ENCODE data around the gene SNRNP70. TPM values are rescaled to one million over a fixed set of nuclear protein-coding genes. Genes with fewer than 3 reads are reported as not detected.
"Not testable (repeated sequence)": the region's sequence is repeated elsewhere in the genome, so short reads cannot be mapped to it uniquely, and the experiment has no call there.

SNRNP70 gene
- total RNA-seq, 2 donors from 2014 or later: 114 to 204 TPM

- peaks cover 23% of the 10 kb centered on the region for H3K4me1 Mint-ChIP-seq
- peak overlapping the region; percentile 87 for H3K4me3 Mint-ChIP-seq
- ATAC-seq (replicated peaks): no peak
- H3K27me3 Mint-ChIP-seq: peaks cover 5% of the 10 kb centered on the region
- peak overlapping the region; percentile 89 for H3K27ac Mint-ChIP-seq
- no peaks in the 10 kb centered on the region for H3K9me3 Mint-ChIP-seq
- no peaks in the 10 kb centered on the region for H3K36me3 Mint-ChIP-seq (ENCODE audit: low read depth)
Measured at GRCh38 chr19:49117677-49118564, 32.7 kb downstream of the SNRNP70 start.

GRCh38 chr19:49118565-49119410, 33.5 kb downstream of the SNRNP70 start, which contains the start of gene C19orf73:
Gene C19orf73 (minus strand): TSS chr19:49119143. CDS start chr19:49119022, 121 bp downstream.
- no peaks in the 10 kb centered on the region for H3K36me3 Mint-ChIP-seq (ENCODE audit: low read depth)
- H3K9me3 Mint-ChIP-seq: no peaks in the 10 kb centered on the region
- peak within 1 kb of the TSS; percentile 89 for H3K27ac Mint-ChIP-seq
- ATAC-seq (replicated peaks): peak; percentile 85
- H3K4me1 Mint-ChIP-seq: peaks cover 19% of the 10 kb centered on the region
- peak within 1 kb of the TSS; percentile 87 for H3K4me3 Mint-ChIP-seq
- H3K27me3 Mint-ChIP-seq: peaks cover 5% of the 10 kb centered on the region

GRCh38 chr19:49119411-49120324, 34.4 kb downstream of the SNRNP70 start, which contains the start of gene PPFIA3:
Gene PPFIA3 (plus strand): TSS chr19:49119544. CDS start chr19:49127874, 8,330 bp downstream.
- Mint-ChIP-seq H3K27me3 (peaks cover 5% of the 10 kb centered on the region), H3K4me3 (peak within 1 kb of the TSS; percentile 87), H3K36me3 (ENCODE audit: low read depth) (no peaks in the 10 kb centered on the region), H3K4me1 (peaks cover 16% of the 10 kb centered on the region), H3K9me3 (no peaks in the 10 kb centered on the region), H3K27ac (peak within 1 kb of the TSS; percentile 89)
- no peak for ATAC-seq (replicated peaks)

- Mint-ChIP-seq H3K27me3 (peaks cover 5% of the 10 kb centered on the region), H3K27ac (no peak overlapping the region), H3K9me3 (no peaks in the 10 kb centered on the region), H3K4me1 (peaks cover 16% of the 10 kb centered on the region), H3K4me3 (peak overlapping the region; percentile 87), H3K36me3 (ENCODE audit: low read depth) (no peaks in the 10 kb centered on the region)
- no peak for ATAC-seq (replicated peaks)
Measured at GRCh38 chr19:49120325-49120683, 35.1 kb downstream of the SNRNP70 start.

- ATAC-seq (replicated peaks): no peak
- H3K27me3 Mint-ChIP-seq: peaks cover 5% of the 10 kb centered on the region
- no peak overlapping the region for H3K27ac Mint-ChIP-seq
Measured at GRCh38 chr19:49120868-49121267, 35.6 kb downstream of the SNRNP70 start.

GRCh38 chr19:49121841-49122240, 36.6 kb downstream of the SNRNP70 start:
- not testable (repeated sequence) for H3K36me3 Mint-ChIP-seq (ENCODE audit: low read depth); H3K9me3 Mint-ChIP-seq; ATAC-seq (replicated peaks); H3K4me3 Mint-ChIP-seq; H3K27ac Mint-ChIP-seq; H3K27me3 Mint-ChIP-seq
- peaks cover 16% of the 10 kb centered on the region for H3K4me1 Mint-ChIP-seq

More at GRCh38 chr19:49120868-49121267, 35.6 kb downstream of the SNRNP70 start:
- Mint-ChIP-seq H3K36me3 (ENCODE audit: low read depth) (no peaks in the 10 kb centered on the region), H3K4me3 (peak overlapping the region; percentile 87), H3K4me1 (peaks cover 16% of the 10 kb centered on the region), H3K9me3 (no peaks in the 10 kb centered on the region)

- H3K4me1 Mint-ChIP-seq: peaks cover 10% of the 10 kb centered on the region
- not testable (repeated sequence) for H3K9me3 Mint-ChIP-seq, H3K27ac Mint-ChIP-seq
Measured at GRCh38 chr19:49123285-49123684, 38.0 kb downstream of the SNRNP70 start.

GRCh38 chr19:49125025-49125731, 39.9 kb downstream of the SNRNP70 start:
- H3K9me3 Mint-ChIP-seq: no peaks in the 10 kb centered on the region
- H3K27me3 Mint-ChIP-seq: peaks cover 5% of the 10 kb centered on the region
- H3K4me3 Mint-ChIP-seq: no peak overlapping the region
- peaks cover 15% of the 10 kb centered on the region for H3K4me1 Mint-ChIP-seq
- no peak for ATAC-seq (replicated peaks)
- no peak overlapping the region for H3K27ac Mint-ChIP-seq
- no peaks in the 10 kb centered on the region for H3K36me3 Mint-ChIP-seq (ENCODE audit: low read depth)

More at GRCh38 chr19:49123285-49123684, 38.0 kb downstream of the SNRNP70 start:
- H3K4me3 Mint-ChIP-seq; H3K36me3 Mint-ChIP-seq (ENCODE audit: low read depth); ATAC-seq (replicated peaks); H3K27me3 Mint-ChIP-seq: not testable (repeated sequence)

GRCh38 chr19:49126575-49126974, 41.3 kb downstream of the SNRNP70 start:
- Mint-ChIP-seq H3K4me3 (peak overlapping the region; percentile 25), H3K27me3 (no peaks in the 10 kb centered on the region), H3K9me3 (no peaks in the 10 kb centered on the region), H3K4me1 (peaks cover 7% of the 10 kb centered on the region), H3K36me3 (ENCODE audit: low read depth) (no peaks in the 10 kb centered on the region), H3K27ac (no peak overlapping the region)
- no peak for ATAC-seq (replicated peaks)

GRCh38 chr19:49127225-49127624, 42.0 kb downstream of the SNRNP70 start:
- H3K9me3 Mint-ChIP-seq; H3K4me1 Mint-ChIP-seq; H3K36me3 Mint-ChIP-seq (ENCODE audit: low read depth); ATAC-seq (replicated peaks); H3K27me3 Mint-ChIP-seq; H3K27ac Mint-ChIP-seq: not testable (repeated sequence)
- H3K4me3 Mint-ChIP-seq: peak overlapping the region; percentile 74

- peak; percentile 95 for ATAC-seq (replicated peaks)
- Mint-ChIP-seq H3K4me3 (peak overlapping the region; percentile 74), H3K27me3 (no peaks in the 10 kb centered on the region), H3K27ac (no peak overlapping the region), H3K4me1 (peaks cover 7% of the 10 kb centered on the region), H3K9me3 (no peaks in the 10 kb centered on the region), H3K36me3 (ENCODE audit: low read depth) (no peaks in the 10 kb centered on the region)
Measured at GRCh38 chr19:49127674-49128544, 42.7 kb downstream of the SNRNP70 start.

- Mint-ChIP-seq H3K27me3 (no peaks in the 10 kb centered on the region), H3K4me3 (peak overlapping the region; percentile 74), H3K9me3 (no peaks in the 10 kb centered on the region), H3K4me1 (peaks cover 7% of the 10 kb centered on the region), H3K27ac (no peak overlapping the region), H3K36me3 (ENCODE audit: low read depth) (no peaks in the 10 kb centered on the region)
- ATAC-seq (replicated peaks): no peak
Measured at GRCh38 chr19:49128545-49129237, 43.4 kb downstream of the SNRNP70 start.

All from activated T-helper 17 cell treated with anti-CD3 and anti-CD28 coated beads, Interleukin-2, amount 50 U/mL, for 72 hours (primary cell).